Fibroblast of upper back skin (primary cell): Measurements from ENCODE around the gene FAM156B.
A peak's percentile ranks its signal among the peaks of the same experiment; 100 is the strongest.
"Not testable (repeated sequence)": the region's sequence is repeated elsewhere in the genome, so short reads cannot be mapped to it uniquely, and the experiment has no call there.

Experiments used
- DNase-seq: peaks from one replicate; pipeline ENCODE4 v3.0.0-alpha.2; 2013

Gene FAM156B

GRCh38 chrX:52896855-52897709 is at the start of gene FAM156B:
Gene FAM156B (plus strand): TSS chrX:52897330. CDS start chrX:52907226, 9,896 bp downstream.
- not testable (repeated sequence) for DNase-seq

DNA sequence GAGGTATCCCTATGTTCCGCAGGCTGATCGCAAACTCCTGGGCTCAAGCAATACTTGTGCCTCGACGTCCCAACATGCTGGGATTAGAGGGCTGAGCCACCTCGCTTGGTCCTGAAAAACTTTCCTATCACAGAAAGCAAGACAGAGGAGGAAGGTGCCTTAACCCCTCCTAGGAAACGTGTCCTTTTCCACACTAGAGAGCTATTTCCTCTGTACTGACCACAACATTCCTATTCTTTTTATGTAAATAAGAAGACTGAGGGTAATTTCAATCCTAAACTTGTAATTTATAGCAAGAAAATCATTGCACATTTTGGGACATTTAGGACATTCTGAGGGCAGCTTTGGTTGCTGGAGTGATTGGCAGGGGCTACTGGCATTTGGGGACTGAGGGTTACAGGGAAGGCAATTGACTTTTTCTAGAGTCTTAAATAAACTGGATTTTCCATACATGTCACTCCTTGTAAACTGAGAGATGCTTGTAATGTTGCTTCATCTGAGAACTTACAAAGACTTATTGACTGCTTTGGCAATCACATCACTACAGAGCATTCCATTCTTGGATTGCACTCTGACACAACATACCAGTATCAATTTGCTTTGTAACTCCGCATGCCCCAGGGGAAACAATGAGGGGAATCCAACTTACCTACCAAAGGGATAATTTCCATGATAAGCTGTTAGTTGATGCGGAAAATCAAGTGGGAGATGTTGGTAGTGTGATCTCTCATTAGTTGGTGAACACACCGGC is 44.8 kb upstream of the FAM156B start:
- peak; percentile 41 for DNase-seq

DNA sequence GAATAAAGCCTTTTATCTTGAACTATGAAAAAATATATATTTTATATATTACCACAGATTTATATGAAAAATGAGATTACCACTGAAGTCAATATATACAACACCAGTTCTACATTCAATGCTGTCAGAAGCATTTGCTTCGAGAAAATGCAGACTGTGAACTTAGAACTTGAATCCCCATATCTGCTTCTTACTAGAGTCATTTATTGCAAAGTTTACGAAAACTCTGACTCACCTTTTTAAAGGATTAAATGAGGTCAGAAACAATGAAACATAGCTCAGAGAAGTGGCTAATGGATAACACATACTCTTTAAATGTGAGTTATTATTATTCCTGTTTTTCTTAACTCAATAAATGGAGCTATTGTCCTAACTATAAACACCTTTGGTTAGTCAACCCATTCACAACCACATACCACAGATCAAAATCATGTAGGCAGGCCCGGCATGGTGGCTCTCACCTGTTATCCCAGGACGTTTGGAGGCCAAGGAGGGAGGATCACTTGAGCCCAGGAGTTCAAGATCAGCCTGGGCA is 40.1 kb upstream of the FAM156B start:
- DNase-seq: not testable (repeated sequence)

DNA sequence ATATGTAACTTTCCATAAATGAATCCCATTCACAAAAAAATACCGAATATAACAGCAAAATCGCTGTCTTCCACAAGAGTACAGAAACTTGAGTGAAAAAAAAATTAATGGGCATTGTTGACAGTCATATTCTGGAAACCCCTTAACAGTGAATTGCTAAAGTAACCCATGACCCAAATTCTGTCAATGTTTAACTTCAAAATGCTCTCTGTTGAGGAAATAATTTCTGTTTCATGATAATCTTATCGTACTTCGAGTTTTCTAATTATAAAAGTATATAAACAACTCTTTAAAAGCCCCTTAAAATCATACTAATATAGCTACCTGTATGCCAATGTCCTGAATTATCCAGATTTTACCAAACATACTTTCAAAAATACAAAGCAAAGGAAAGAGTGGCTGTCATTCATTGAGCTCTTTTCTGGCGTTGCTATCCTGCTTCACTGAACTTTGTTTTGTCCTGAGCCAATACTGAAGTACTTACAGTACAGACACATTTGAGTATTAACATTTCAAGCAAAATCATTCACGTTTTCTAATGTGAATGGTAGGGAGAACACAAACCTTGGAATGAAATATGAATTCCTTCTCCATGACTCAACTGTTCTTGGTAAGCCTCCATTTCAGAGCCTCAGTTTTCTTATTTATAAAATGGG is 31.7 kb upstream of the FAM156B start:
- DNase-seq: peak; percentile 1

DNA sequence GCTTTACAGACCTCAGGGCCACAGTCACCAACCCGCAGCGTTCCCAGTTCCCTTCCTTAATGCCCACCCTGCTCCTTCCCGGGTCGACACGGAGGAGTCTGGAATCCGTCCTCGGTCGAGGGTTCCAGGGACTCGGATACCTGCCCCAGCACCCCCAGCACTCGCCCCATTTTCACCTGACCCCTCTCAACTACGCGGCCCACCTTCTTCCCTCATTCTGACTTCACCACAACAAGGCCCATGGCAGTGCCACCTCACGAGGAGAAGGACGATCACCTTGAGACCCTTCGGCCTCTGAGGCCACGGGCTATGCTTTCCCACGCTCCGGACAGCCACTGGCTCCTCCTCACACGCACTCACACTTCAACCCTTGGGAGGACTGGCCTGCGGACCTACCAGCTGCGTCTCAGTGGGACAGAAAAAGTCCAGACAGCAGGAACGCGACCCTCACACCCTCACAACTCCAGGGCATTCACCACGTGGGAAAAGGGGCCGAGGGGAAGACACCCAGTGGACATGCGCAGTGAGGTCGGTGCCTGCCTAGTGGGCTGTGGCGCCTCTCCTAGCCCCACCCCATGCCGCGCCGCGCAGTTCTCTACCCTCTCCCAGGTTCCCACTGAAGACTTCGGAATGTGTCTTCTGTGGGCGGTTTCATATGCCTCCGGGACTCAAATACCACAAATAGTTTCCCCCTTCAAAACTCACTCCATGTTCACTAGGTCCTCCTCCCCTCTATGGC is 29.4 kb upstream of the FAM156B start, which contains the start of gene XAGE3:
Gene XAGE3, minus strand, starts transcription at position 474 of the 739 bp plus-strand sequence. CDS start 950 bp downstream, outside the sequence.
- no peak for DNase-seq

GRCh38 chrX:52870046-52870445 is 27.1 kb upstream of the FAM156B start:
- peak; percentile 0 for DNase-seq

DNA sequence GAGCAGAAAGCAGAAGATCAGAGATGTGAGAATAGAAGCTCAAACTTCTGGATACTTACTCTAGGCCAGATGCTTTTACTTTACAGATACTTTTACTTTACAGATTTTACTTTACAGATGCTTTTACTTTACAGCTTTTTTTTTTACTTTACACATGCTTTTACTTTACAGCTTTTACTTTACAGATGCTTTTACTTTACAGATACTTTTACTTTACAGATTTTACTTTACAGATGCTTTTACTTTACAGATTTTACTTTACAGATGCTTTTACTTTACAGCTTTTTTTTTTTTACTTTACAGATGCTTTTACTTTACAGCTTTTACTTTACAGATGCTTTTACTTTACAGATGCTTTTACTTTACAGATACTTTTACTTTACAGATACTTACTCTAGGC is 23.3 kb upstream of the FAM156B start:
- DNase-seq: not testable (repeated sequence)

DNA sequence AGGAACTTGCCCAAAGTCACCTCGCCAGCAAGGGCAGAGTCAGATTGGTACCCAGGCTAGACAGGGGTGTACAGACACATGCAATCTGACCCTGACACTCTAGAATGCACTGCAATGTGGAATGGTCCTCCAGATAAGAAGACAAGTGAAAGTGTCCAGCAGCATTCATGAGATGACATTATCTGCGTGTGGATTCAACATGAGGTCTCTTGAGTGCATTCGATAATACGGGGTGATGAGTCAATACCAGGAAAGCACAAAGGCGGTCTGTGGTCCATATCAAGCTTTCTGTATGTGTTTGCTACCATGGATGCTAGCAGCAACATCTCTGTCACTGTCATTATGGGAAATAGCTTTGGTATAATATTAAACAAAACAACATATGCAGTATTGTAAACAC is 22.5 kb upstream of the FAM156B start:
- no peak for DNase-seq

DNA sequence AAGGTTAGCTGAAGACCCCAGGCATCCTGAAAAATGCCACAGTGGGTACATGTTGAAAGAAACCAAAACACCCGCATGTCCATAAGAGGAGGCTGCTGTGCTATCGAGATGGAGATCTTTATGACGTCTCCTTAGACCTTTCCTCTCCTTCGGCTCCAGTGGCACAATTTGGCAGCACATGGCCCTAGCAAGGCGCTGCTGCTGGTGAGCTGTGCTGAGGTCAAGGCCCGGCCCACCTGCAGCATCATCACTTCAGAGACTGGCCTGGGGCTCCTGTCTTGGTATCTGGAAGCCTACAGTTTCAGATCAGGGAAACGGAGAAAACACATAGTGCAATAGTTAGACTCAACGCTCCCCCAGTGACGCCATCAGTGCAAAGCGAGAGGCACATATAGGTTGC is 21.7 kb upstream of the FAM156B start:
- DNase-seq: not testable (repeated sequence)

- DNase-seq: not testable (repeated sequence)
These were observed 20.7 kb upstream of the FAM156B start for GRCh38 chrX:52876386-52876785.

DNA sequence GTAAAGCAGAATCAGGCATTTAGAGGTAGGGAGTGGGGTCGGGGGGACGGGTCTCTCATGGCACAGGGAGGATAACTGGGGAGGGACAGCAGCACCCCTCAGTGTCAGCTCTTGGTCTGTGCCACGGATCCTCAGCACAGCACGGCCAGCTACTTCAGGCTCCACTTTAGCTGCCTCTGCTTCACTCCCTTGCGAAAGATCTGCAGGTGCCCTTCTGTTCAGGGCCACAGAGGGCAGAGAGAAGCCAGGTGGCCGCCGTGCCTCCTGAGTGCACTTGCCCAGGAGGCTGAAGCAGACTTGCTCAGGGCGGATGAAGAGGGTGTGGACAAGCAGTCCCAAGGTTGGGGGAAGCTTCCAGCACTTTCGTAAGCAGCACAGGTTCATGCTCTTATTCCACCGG is 9.7 kb upstream of the FAM156B start:
- not testable (repeated sequence) for DNase-seq

DNA sequence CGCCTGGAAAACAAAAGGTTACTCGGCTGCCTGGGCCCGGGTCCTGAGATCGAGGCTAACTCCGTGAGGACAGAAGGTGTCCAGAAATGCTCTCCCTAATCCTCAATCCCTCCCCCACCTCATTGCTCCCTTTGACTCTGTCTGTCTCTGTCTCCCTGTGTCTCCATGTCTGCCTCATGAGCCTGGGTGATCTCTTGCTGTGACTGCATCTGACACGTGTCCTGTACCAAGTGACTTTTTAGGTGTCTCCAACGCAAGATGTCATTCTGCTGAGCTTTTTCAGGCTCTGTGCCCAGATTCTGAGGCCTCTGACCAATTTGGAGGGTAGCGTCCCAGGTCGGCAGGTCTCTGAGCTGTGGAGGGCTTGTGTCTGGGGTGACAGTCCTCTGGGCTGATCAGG is 9.0 kb upstream of the FAM156B start:
- DNase-seq: not testable (repeated sequence)

DNA sequence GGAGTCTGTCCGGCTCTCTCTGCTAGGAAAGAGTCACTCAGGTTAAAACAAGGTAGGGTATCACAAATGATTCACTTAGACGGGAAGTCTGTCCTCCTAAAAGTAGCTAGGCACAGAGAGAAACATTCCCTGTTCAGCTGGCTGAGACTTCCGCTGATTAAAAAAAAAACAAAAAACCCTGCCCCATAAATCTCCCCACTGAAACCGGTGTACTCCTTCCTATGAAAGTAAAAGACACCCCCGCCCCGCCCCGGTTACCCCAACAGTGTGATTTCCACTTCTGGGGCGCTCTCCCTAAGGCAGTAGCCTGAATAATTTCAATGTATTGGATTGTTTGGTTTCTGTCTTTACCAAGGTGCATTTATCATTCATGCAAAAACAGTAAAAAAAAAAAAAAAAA is 692 bp upstream of the FAM156B start:
- DNase-seq: not testable (repeated sequence)

- DNase-seq: not testable (repeated sequence)
These were observed 8.4 kb downstream of the FAM156B start for GRCh38 chrX:52905531-52905930.

GRCh38 chrX:52906072-52906471 is 8.9 kb downstream of the FAM156B start:
- not testable (repeated sequence) for DNase-seq

- not testable (repeated sequence) for DNase-seq
These were observed 10.0 kb downstream of the FAM156B start for GRCh38 chrX:52907137-52907536.

- DNase-seq: not testable (repeated sequence)
These were observed 10.8 kb downstream of the FAM156B start for GRCh38 chrX:52907900-52908299.

GRCh38 chrX:52909313-52909969 is 12.3 kb downstream of the FAM156B start:
- not testable (repeated sequence) for DNase-seq

- DNase-seq: not testable (repeated sequence)
These were observed 16.6 kb downstream of the FAM156B start for GRCh38 chrX:52913681-52914080.

DNA sequence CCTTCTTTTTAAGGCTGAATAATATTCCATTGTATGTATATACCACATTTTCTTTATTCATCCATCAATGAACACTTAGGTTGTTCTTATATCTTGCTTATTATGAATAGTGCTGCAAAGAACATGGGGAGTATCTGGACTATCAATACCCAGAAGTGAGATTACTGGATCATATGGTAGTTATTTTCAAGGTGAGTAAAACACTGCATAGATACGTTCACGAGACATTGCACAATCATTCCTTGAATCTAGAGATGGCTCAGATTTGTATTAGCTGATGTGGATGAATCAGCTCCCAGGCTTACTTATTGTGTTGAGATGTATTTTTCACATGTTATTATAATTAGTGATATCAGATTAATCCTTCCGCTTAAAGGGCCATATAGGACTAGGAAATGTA is 17.6 kb downstream of the FAM156B start:
- DNase-seq: not testable (repeated sequence)

DNA sequence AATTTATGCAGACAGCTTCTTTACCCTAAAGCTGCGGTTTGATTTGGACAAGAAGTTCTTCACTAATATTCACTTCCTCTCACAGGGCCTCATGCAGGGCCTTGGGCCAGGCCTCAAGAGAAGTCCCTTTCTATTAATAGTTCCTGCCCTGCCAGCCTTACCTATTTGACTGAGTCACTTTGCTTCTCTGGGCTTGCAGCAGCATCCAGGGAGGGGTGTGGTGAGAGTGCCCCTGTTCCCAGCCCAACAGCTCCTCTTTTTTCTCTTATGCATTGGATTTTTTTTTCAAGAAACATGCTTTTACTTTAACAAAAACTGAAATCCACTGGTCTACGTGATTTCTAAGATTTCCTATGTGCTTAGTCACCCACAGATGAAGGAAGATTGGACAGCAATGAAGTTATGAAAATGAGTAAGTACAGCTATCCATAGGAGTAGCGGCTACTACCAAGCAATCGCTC is 26.7 kb downstream of the FAM156B start:
- peak; percentile 62 for DNase-seq
